Astrocyte of the spinal cord (primary cell): ENCODE measurements around the gene MRPL38.
A peak's percentile ranks its signal among the peaks of the same experiment; 100 is the strongest.
"Not testable (repeated sequence)": the region's sequence is repeated elsewhere in the genome, so short reads cannot be mapped to it uniquely, and the experiment has no call there.

Experiments
- DNase-seq: peaks from one replicate; pipeline ENCODE4 v3.0.0; 2011; ENCODE audit warnings: low read depth, low spot score
- H3K4me3 ChIP-seq: 2 replicates; pipeline ENCODE4 v1.5.1; 2011; ENCODE audit warnings: low read depth, mild to moderate bottlenecking, low read length, moderate library complexity
- in situ Hi-C: cut with HindIII; loops from 2 replicates; pipeline ENCODE4 v1.10.0; 2017; ENCODE audit warnings: low sequenced_read_pairs
- TF ChIP-seq, protein P1 (sequence below): IDR thresholded peaks from 2 replicates; pipeline ENCODE4 v1.5.1; 2012; ENCODE audit warnings: low read depth, mild to moderate bottlenecking, low read length, inconsistent platforms

The MRPL38 gene

DNA sequence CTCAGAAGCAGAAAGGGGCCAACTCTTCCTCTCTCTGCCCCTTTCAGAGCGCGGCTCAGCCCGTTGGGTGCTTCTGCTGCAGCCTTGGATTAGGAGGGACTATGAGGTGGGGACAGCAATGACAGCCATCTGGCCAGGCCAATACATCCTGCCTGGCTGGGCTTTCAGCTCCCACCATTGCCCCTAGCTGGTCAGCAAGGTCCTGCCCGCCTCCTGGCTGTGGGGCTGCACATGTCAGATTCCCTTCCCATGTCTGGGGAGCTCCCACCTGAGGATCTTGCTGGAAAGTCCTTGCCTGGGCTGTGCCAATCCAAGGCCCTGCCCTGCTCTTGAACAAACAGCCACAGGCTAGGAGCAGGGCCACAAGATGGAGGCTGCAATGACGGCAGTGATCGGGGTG lies 16.2 kb downstream of the MRPL38 start:
- H3K4me3 ChIP-seq, result no peak overlapping the region
- TF ChIP-seq, protein P1, sequence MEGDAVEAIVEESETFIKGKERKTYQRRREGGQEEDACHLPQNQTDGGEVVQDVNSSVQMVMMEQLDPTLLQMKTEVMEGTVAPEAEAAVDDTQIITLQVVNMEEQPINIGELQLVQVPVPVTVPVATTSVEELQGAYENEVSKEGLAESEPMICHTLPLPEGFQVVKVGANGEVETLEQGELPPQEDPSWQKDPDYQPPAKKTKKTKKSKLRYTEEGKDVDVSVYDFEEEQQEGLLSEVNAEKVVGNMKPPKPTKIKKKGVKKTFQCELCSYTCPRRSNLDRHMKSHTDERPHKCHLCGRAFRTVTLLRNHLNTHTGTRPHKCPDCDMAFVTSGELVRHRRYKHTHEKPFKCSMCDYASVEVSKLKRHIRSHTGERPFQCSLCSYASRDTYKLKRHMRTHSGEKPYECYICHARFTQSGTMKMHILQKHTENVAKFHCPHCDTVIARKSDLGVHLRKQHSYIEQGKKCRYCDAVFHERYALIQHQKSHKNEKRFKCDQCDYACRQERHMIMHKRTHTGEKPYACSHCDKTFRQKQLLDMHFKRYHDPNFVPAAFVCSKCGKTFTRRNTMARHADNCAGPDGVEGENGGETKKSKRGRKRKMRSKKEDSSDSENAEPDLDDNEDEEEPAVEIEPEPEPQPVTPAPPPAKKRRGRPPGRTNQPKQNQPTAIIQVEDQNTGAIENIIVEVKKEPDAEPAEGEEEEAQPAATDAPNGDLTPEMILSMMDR, result no peak
- in situ Hi-C loops, result no loop called here
- no peak for DNase-seq

DNA sequence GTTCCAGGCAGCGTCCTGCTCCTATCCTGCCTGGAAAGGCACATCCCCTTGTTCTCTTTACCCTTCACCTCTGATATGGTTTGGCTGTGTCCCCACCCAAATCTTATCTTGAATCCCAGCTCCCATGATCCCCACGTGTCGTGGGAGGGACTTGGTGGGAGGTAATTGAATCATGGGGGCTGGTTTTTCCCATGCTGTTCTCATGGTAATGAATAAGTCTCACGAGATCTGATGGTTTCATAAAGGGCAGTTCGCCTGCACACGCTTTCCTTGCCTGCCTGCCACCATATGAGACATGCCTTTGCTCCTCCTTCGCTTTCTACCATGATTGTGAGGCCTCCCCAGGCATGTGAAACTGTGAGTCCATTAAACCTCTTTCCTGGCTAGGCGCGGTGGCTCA lies 18.8 kb downstream of the MRPL38 start:
- DNase-seq, in situ Hi-C loops, H3K4me3 ChIP-seq: not testable (repeated sequence)

DNA sequence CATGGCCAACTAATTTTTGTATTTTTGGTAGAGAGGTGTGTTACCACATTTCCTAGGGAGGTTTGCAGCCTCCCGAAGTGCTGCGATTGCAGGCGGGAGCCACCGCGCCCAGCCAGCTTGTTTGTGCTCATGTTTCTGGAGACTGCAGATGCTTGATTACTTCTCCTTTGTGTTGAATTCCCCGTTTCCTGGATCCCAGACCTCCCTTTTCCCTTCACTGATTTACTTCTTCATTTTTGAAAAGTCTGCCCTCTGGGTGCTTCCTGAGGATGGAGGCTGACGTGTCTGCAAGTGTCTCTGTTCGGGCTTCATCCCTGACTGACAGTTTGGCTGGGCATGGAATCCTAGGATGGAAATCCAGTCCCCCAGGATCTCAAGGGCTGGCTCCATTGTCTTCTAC lies 19.3 kb downstream of the MRPL38 start:
- in situ Hi-C loops, result no loop called here
- TF ChIP-seq, protein P1, result no peak
- no peak overlapping the region for H3K4me3 ChIP-seq
- no peak for DNase-seq

DNA sequence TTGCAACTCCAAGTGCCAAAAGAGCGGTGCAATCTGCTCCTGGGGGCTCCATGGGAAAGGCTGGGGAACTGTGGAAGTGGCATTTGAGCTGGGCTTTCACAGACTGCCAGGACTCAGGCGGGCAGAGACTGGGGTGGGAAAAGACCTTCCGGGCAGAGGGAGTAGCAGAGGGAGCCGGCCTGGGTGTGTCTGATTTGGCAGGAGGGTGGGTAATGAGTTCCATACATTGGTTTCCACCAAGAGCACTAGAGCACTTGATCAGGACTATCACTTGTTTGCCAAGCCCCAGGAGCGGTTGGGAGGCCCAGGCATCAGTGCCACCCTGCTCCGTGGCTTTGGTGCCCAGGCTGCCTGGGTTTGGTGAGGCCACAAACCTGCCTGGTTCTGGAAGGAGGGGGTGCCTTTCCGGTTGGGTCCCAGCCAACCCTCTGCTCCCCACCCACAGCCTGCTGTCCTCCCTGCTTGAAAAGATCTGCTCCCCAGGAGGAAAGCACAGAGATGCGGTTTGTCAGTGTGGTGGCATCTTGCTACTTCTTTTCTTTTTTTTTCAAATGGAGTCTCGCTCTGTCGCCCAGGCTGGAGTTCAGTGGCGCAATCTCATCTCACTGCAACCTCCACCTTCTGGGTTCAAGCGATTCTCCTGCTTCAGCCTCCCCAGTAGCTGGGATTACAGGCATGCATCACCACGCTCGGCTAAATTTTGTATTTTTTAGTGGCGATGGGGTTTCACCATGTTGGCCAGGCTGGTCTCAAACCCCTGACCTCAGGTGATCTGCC lies 22.8 kb downstream of the MRPL38 start:
- TF ChIP-seq, protein P1, result no peak
- in situ Hi-C loops, result no loop called here
- DNase-seq, result no peak
- H3K4me3 ChIP-seq, result no peak overlapping the region

DNA sequence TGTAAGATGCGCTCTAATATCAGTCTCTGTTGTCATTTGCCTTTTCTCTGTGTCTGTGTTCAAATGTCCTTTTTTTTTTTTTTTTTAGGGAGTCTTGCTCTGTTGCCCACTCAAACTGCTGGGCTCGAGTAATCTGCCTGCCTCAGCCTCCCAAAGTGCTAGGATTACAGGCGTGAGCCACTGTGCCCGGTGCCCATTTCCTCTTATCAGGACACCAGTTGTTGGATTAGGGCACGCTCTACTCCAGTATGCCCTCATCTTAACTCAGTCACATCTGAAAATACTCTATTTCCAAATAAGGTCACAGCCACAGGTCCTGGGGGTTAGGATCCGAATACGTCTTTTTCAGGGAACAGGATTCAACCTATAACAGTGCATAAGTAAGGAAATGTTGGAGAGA lies 24.4 kb downstream of the MRPL38 start:
- in situ Hi-C loops, result no loop called here
- H3K4me3 ChIP-seq, result no peak overlapping the region
- TF ChIP-seq, protein P1, result no peak
- no peak for DNase-seq

DNA sequence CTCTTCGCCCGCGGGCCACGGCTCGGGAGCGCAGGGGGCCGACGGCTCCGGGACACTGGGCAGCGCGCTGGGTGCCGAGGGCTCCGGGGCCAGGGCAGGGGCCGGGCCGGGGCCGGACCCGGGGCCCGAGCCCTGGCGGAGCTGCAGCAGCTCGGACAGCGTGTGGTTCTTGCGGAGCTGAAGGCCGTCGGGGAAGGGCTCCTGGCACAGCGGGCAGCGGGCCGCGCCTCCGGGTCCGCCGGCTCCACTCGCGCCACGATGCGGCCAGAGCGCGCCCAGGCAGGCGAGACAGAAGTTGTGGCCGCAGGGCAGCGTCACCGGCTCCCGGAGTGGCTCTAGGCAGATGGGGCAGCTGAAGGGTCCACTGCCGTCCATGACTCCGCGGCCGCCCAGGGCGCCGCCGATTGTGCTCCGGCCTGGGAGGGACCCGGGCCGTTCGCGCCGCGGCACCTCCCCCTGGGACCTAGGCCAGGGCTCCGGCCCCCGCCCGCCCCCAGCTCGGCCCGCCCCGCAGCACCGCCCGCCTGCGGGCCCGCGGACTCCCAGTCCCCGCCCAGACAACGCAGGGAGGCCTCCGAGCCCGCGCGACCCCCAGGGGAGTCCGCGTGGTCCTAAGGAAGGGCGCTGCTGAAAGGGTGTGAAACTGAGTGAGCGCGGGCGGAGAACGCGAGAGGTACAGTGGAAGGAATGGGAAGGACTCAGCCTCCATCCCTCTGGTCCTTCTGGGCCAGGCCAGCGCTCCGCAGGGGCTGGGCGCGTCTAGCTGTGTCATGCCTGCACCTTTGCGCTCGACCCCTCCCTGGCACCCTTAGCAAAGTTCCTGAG lies 26.3 kb downstream of the MRPL38 start, which contains the start of gene TRIM47:
TRIM47 (minus strand) TSS at position 408 of the 825 bp plus-strand sequence; CDS start at position 375, 33 bp downstream.
- H3K4me3 ChIP-seq, result peak within 1 kb of the TSS; percentile 63
- peak; percentile 56 for DNase-seq
- in situ Hi-C loops, result no loop called here
- TF ChIP-seq, protein P1, result peak; percentile 28

DNA sequence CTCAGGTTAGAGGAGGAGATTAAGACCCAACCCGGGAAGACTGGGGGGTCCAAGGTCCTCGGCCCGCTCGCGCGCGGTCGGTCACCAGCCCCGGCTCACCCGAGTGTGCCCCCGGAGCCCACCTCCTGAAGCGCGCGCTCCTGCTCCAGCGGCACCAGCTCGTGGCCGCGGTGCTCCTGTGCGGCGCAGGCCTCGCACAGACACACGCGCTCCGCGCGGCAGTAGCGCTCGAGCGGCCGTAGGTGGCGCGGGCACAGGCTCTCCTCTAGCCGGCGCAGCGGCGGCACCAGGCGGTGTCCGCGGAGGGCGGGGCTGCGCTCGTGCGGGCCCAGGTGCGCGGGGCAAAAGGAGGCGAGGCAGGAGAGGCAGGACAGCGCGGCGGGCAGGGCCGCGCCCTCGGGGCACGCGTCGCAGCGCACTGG lies 26.9 kb downstream of the MRPL38 start:
- DNase-seq, result peak; percentile 57
- in situ Hi-C loops, result no loop called here
- TF ChIP-seq, protein P1, result peak; percentile 51
- peak overlapping the region; percentile 63 for H3K4me3 ChIP-seq
